Measurements from ENCODE around the gene PMPCB.

GRCh38 chr7:103293526-103293925, 3.7 kb upstream of the PMPCB start:
- TF ChIP-seq POLR2A (IDR thresholded peaks at IDR 0.05) (no peak), CTCF (IDR thresholded peaks at IDR 0.05) (no peak), POLR2AphosphoS5 (IDR thresholded peaks at IDR 0.05) (no peak)
